ENCODE measurements around the gene UBASH3B.

- TF ChIP-seq GATA2 (IDR thresholded peaks at IDR 0.05; ENCODE audit: low read depth, low read length) (no peak), GATA3 (IDR thresholded peaks at IDR 0.05; ENCODE audit: low read depth, low read length) (no peak)
Measured at GRCh38 chr11:122647736-122648275, 7.7 kb upstream of the UBASH3B start.
